ENCODE data around the gene ASPM. TPM values are rescaled to one million over a fixed set of nuclear protein-coding genes. Genes with fewer than 3 reads are reported as not detected.

Gene ASPM
- total RNA-seq, 1 donor = 43.6 TPM

DNA sequence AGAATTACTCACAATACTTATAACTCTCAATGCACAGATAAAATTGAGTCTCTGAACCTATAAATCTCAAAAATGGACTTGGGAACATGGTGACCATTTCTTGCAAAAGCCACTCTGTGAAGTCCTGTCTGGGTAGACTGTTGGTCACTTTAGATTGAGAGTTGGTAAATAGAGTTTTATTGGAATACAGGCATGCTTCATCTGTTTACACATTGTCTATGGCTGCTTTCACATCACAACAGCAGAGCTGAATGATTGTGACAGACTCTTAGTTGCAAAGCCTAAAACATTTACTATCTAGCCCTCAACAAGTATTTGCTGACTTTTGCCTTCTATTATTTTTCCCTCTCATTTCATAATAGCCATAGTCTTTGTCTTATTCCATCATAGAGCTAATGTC, 24.1 kb upstream of the ASPM start:
- TF ChIP-seq, protein P1, sequence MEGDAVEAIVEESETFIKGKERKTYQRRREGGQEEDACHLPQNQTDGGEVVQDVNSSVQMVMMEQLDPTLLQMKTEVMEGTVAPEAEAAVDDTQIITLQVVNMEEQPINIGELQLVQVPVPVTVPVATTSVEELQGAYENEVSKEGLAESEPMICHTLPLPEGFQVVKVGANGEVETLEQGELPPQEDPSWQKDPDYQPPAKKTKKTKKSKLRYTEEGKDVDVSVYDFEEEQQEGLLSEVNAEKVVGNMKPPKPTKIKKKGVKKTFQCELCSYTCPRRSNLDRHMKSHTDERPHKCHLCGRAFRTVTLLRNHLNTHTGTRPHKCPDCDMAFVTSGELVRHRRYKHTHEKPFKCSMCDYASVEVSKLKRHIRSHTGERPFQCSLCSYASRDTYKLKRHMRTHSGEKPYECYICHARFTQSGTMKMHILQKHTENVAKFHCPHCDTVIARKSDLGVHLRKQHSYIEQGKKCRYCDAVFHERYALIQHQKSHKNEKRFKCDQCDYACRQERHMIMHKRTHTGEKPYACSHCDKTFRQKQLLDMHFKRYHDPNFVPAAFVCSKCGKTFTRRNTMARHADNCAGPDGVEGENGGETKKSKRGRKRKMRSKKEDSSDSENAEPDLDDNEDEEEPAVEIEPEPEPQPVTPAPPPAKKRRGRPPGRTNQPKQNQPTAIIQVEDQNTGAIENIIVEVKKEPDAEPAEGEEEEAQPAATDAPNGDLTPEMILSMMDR (IDR thresholded peaks at IDR 0.05; ENCODE audit: insufficient read depth, low read depth, low read length) = no peak
- no peak for DNase-seq (ENCODE audit: low read depth)
- H3K4me3 ChIP-seq (ENCODE audit: low read depth, low read length) = no peak overlapping the region

DNA sequence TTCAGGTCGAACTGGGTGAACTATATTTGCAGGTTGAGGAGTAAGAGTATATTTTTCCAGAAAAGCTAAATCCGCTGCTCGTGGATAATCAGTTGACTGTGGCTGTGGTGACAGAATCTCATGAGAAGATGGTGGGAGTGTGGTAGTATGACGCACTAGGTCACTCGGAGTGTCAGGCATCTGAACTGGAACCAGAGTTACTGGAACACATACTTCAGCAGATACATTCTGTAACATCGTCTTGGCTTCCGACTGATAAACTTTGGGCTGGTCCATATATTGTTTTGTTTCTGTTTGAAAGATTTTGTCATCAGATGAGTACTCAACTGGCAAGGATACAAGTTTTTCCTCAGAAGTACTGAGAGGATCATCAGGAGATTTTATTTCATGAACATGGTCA, 13.0 kb upstream of the ASPM start:
- TF ChIP-seq, protein P1 (IDR thresholded peaks at IDR 0.05; ENCODE audit: insufficient read depth, low read depth, low read length) = no peak
- DNase-seq (ENCODE audit: low read depth) = no peak
- no peak overlapping the region for H3K4me3 ChIP-seq (ENCODE audit: low read depth, low read length)

DNA sequence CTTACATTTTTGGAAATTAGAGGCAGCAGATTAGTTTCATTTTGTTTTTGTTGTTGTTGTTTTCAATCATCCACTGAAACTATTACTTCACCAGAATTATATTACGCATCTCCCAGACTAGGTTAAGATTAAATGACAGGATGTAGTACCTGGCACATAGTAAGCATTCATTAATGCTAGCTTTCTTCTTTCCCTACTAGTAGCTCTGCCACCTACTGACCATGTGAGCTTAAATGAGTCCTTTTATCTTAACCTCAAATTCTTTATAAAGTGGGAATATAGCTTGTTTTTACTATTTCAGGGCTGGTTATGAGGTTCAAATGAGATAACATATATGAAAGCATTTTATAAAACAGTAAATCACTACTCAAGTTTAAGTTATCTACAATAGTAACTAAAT, 10.2 kb upstream of the ASPM start:
- TF ChIP-seq, protein P1 (IDR thresholded peaks at IDR 0.05; ENCODE audit: insufficient read depth, low read depth, low read length) = no peak
- DNase-seq (ENCODE audit: low read depth) = no peak
- H3K4me3 ChIP-seq (ENCODE audit: low read depth, low read length) = no peak overlapping the region

DNA sequence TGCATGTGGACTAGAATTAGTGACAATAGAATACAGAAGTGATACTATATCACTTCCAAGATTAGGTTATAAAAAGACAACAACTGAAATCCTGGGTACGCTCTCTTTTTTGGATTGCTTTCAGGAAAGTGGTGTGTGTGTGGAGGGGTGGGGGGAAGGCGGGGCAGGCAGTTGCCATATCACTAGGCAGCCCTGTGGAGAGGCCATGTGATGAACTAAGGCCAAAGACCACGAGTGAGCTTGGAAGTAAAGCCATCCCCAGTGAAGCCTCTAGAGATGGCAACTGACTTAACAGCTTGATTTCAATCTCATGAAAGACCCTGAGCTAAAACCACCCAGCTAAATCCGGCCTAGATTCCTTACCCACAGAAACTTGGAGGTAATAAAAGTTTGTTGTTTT, 6.2 kb upstream of the ASPM start:
- H3K4me3 ChIP-seq (ENCODE audit: low read depth, low read length) = no peak overlapping the region
- DNase-seq (ENCODE audit: low read depth) = no peak
- TF ChIP-seq, protein P1 (IDR thresholded peaks at IDR 0.05; ENCODE audit: insufficient read depth, low read depth, low read length) = no peak

DNA sequence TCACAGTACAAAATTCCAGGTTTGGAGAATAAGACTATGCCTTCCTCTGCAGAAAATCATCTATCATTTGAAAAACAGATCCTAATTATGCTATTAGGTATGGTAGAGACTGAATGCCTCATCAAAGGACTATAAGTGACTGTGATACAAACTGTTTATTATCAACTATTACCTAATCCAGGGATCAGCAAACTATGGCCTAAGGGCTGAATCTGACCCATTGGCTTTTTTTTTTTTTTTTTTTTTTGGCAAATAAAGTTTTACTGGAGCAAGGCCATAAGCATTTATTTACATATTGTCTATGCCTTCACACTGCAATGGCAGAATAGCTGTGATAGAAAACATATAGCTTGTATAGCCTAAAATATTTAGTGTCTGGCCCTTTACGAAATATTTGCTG, 4.7 kb upstream of the ASPM start:
- DNase-seq (ENCODE audit: low read depth) = no peak
- H3K4me3 ChIP-seq (ENCODE audit: low read depth, low read length) = no peak overlapping the region
- TF ChIP-seq, protein P1 (IDR thresholded peaks at IDR 0.05; ENCODE audit: insufficient read depth, low read depth, low read length) = no peak

DNA sequence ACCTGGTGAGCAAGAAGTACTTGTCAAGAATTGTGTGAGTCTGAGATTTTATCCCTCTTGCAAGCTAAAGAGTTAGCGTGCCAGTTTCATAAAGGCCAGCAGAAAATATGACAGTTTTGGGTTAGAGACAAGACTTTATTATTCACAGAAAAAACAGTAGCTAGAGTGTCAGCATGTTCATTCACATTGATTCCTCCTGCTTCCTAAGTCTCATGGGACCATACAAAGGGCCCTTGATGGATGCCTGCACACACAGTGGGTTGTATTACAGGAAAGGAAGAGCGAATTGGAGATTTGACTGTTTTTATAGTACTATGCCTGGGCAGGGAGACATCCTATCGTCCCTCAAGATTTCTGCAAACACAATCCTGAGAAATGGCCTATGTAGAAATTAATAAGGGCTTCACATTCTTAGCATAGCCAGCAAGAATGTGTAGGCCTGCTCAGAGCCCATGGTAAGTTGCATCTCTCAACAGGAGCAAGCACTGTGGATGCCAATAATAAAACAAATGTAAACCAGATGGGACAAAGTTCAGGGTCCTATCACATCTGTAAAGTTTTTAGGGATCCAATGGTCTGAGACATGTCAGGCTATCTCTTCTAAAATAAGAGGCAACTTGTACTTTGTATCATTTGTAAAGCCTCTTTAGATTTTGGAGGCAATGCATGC, 4.0 kb upstream of the ASPM start:
- no peak for DNase-seq (ENCODE audit: low read depth)
- TF ChIP-seq, protein P1 (IDR thresholded peaks at IDR 0.05; ENCODE audit: insufficient read depth, low read depth, low read length) = no peak

DNA sequence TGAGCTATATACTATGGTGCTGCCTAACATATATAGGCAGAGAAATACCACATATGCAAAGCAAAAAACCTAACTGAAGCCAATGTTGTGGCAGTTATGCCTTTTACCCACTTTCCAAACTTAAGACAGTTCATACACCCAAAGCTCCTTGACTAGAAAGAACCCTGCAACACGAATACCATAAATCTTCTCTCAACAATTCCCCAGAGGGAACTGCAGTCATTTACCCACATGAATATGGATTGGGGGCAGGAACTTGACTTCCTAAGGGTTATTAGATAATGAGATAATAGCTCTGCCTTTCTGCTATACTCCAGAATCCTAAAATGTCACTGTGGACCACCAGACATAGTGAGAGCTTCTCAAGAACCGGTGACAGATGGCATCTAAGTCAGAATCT, 2.9 kb upstream of the ASPM start:
- no peak overlapping the region for H3K4me3 ChIP-seq (ENCODE audit: low read depth, low read length)
- TF ChIP-seq, protein P1 (IDR thresholded peaks at IDR 0.05; ENCODE audit: insufficient read depth, low read depth, low read length) = no peak
- DNase-seq (ENCODE audit: low read depth) = no peak

More for the DNA sequence above, 4.0 kb upstream of the ASPM start:
- no peak overlapping the region for H3K4me3 ChIP-seq (ENCODE audit: low read depth, low read length)
